ENCODE results near the gene ZDHHC20. TPM values are rescaled to one million over a fixed set of nuclear protein-coding genes. Genes with fewer than 3 reads are reported as not detected.

The ZDHHC20 gene
- total RNA-seq, 6 experiments from 2014 or later: 19.2 to 28.9 (median 23.4) TPM

DNA sequence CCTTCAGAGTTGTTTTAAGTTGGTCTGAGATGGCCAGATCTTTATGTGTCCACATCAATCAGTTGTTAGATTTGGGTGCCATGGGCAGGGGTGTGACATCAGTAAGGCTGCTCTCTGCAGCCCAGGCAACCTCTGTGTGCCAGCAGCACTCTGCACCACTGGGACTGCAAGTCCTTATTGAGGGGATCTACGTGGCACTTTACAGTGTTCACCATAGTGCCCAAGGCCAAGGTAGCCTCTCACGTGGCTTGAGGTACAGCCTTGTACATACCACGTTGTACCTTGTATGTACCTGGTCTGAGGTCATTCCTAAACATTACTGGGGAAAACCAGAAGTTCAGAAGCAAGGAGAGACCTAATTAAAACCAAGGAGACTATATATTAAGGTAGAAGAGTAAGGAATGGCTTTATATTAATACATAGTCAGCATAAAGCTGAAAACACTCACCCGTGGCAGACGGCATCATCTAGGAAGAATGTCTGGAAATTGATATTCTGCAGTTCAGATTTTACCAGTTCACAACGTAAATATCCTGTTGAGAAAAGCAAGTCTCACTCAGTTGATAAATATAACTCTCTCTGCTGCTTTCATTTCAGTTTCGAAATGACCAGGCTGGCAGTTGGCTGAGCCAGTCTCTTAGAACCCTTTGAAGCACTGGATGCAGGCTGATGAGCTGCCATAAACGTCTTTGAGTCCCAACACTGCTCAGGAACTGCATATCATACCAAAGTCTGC is 128.8 kb downstream of the ZDHHC20 start:
- H3K36me3 ChIP-seq: no peaks in the 10 kb centered on the region
- peak in 1 of 4 donors; percentile 23 for ATAC-seq
- WGBS (ENCODE audit: insufficient coverage, low coverage, low lambda C conversion rate, missing lambda C conversion rate): 49% methylated on average over 7 of the region's 8 CpGs
- no peaks in the 10 kb centered on the region for H3K27me3 ChIP-seq
- TF ChIP-seq CTCF (IDR thresholded peaks at IDR 0.05): no peak
- no peak for TF ChIP-seq POLR2A (IDR thresholded peaks at IDR 0.05)
- H3K9me3 ChIP-seq: no peaks in the 10 kb centered on the region
- no peaks in the 10 kb centered on the region for H3K4me1 ChIP-seq
- H3K27ac ChIP-seq: no peak overlapping the region
- DNase-seq: no peak
- intact Hi-C loops (cut with DNase I): no loop called here
- no peak overlapping the region for H3K4me3 ChIP-seq

DNA sequence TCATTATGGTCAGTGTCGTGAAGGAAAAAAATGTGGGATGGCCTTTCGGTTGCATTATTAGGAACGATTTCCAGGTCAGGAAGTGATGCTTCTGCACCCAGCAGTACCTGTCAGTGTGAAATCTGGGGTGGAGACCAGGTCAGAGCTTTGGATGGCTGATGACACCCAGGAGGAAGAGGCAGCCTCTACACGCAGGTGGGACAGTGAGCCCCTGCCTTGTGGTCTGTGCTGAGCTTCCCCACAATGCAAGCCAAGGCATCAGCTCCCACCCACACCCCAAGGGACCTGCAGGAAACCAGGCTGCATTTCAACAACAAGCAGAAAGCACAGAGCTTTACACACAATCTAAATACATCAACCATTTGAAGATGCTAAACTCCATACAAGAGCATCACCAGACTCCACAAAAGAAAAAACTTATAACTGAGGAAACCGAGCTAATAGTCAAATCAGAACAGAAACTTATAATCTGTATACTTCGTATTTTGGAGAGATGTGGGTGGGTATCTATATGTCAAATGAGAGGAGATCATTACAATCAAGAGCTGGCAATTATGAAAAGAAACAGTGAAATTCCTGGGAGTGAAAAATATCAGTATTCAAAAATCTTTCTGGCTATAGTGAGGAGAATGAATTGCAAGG is 130.1 kb downstream of the ZDHHC20 start:
- no peak for ATAC-seq
- Histone ChIP-seq H3K9me3 (no peaks in the 10 kb centered on the region), H3K4me3 (no peak overlapping the region), H3K27me3 (no peaks in the 10 kb centered on the region), H3K4me1 (no peaks in the 10 kb centered on the region), H3K27ac (no peak overlapping the region), H3K36me3 (no peaks in the 10 kb centered on the region)
- 73% methylated on average over 5 of the region's 6 CpGs for WGBS (ENCODE audit: insufficient coverage, low coverage, low lambda C conversion rate, missing lambda C conversion rate)
- no peak for DNase-seq
- TF ChIP-seq POLR2A (IDR thresholded peaks at IDR 0.05): no peak
- TF ChIP-seq CTCF (IDR thresholded peaks at IDR 0.05): no peak
- intact Hi-C loops (cut with DNase I): no loop called here

DNA sequence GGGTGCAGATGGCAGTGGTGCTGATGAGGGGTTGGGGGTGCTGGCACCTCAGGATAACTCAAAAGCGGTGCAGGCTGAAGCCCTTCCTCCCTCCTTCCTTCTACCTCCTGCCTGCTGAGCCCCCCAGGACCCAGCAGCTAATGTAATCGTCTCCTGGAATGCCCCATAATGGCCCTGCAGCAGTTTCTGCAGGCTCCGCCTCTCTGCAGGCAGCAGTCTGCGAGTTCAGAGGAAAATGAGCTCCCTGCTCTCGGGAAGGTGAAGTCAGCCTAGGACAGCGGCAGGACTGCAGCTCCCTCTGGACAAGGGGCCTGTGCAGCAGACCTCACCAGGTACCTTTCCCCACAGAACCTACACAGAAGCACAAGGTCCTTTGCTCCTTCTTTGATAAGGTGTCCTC is 130.9 kb downstream of the ZDHHC20 start:
- no peaks in the 10 kb centered on the region for H3K9me3 ChIP-seq
- H3K4me1 ChIP-seq: no peaks in the 10 kb centered on the region
- TF ChIP-seq CTCF (IDR thresholded peaks at IDR 0.05) (no peak), POLR2A (IDR thresholded peaks at IDR 0.05) (no peak)
- no peak overlapping the region for H3K4me3 ChIP-seq
- intact Hi-C loops (cut with DNase I): no loop called here
- ATAC-seq (no peak), DNase-seq (no peak)
- no peaks in the 10 kb centered on the region for H3K36me3 ChIP-seq
- no peaks in the 10 kb centered on the region for H3K27me3 ChIP-seq
- H3K27ac ChIP-seq: no peak overlapping the region
- 50% methylated on average over 2 of the region's 6 CpGs for WGBS (ENCODE audit: insufficient coverage, low coverage, low lambda C conversion rate, missing lambda C conversion rate)

GRCh38 chr13:21326155-21327031 is 132.7 kb downstream of the ZDHHC20 start:
- Histone ChIP-seq H3K36me3 (no peaks in the 10 kb centered on the region), H3K4me3 (peak overlapping the region in 2 of 3 donors; percentile 25 to 59), H3K27ac (no peak overlapping the region), H3K27me3 (no peaks in the 10 kb centered on the region), H3K4me1 (no peaks in the 10 kb centered on the region), H3K9me3 (no peaks in the 10 kb centered on the region)
- ATAC-seq: peak; percentile 29 to 81 (median 74)
- DNase-seq: no peak
- TF ChIP-seq POLR2A (IDR thresholded peaks at IDR 0.05): no peak
- no peak for TF ChIP-seq CTCF (IDR thresholded peaks at IDR 0.05)
- intact Hi-C loops (cut with DNase I): no loop called here
- 28% methylated on average over 13 of the region's 52 CpGs for WGBS (ENCODE audit: insufficient coverage, low coverage, low lambda C conversion rate, missing lambda C conversion rate)

Data from right lobe of liver (tissue), 6 donors.